Fibroblast of villous mesenchyme (primary cell): ENCODE data around the gene DTNA. TPM values are rescaled to one million over a fixed set of nuclear protein-coding genes. Genes with fewer than 3 reads are reported as not detected.

Source experiments
- DNase-seq: peaks from one replicate; pipeline ENCODE4 v3.0.0-alpha.2; 2010; ENCODE audit warnings: low read depth
- H3K4me3 ChIP-seq: 2 replicates; pipeline ENCODE4 v1.5.1; 2011; ENCODE audit warnings: low read depth, mild to moderate bottlenecking, low read length
- CTCF ChIP-seq: IDR thresholded peaks from 2 replicates; pipeline ENCODE4 v1.5.1; 2012; ENCODE audit warnings: low read depth, mild to moderate bottlenecking, low read length; ENCODE audit not compliant: insufficient read depth
- total RNA-seq: library from RNA; depleted of rRNA; stranded (reverse); fragments of >200 nt; gene quantifications from 2 replicates; pipeline ENCODE4 v1.2.3, GENCODE V29; 2012

Gene DTNA
- total RNA-seq, 1 donor = 18.1 TPM

GRCh38 chr18:34821669-34822210 is 111.6 kb downstream of the DTNA start:
- TF ChIP-seq CTCF = no peak
- peak; percentile 38 for DNase-seq
- H3K4me3 ChIP-seq = no peak overlapping the region

- no peak overlapping the region for H3K4me3 ChIP-seq
- DNase-seq = no peak
- no peak for TF ChIP-seq CTCF
Measured at GRCh38 chr18:34828093-34828492, 118.0 kb downstream of the DTNA start.

- TF ChIP-seq CTCF = no peak
- no peak overlapping the region for H3K4me3 ChIP-seq
- DNase-seq = peak; percentile 13
Measured at GRCh38 chr18:34834897-34835296, 124.8 kb downstream of the DTNA start.

- H3K4me3 ChIP-seq = no peak overlapping the region
- no peak for DNase-seq
- no peak for TF ChIP-seq CTCF
Measured at GRCh38 chr18:34835466-34835865, 125.4 kb downstream of the DTNA start.

GRCh38 chr18:34837769-34838272 is 127.7 kb downstream of the DTNA start:
- H3K4me3 ChIP-seq = no peak overlapping the region
- TF ChIP-seq CTCF = no peak
- peak; percentile 63 for DNase-seq

GRCh38 chr18:34838669-34839068 is 128.6 kb downstream of the DTNA start:
- H3K4me3 ChIP-seq = no peak overlapping the region
- DNase-seq = no peak
- TF ChIP-seq CTCF = no peak

GRCh38 chr18:34840256-34840826 is 130.2 kb downstream of the DTNA start:
- H3K4me3 ChIP-seq = no peak overlapping the region
- no peak for DNase-seq
- no peak for TF ChIP-seq CTCF
